ENCODE measurements around the gene FBLN1.
"Not testable (repeated sequence)": the region's sequence is repeated elsewhere in the genome, so short reads cannot be mapped to it uniquely, and the experiment has no call there.

FBLN1 gene

GRCh38 chr22:45586651-45587405 is 84.1 kb downstream of the FBLN1 start:
- DNase-seq = no peak

GRCh38 chr22:45587638-45588505 is 85.2 kb downstream of the FBLN1 start:
- no peak for DNase-seq

GRCh38 chr22:45589556-45589955 is 86.9 kb downstream of the FBLN1 start:
- DNase-seq = no peak

- DNase-seq = no peak
Observed at GRCh38 chr22:45590262-45590661, 87.6 kb downstream of the FBLN1 start.

GRCh38 chr22:45591633-45592213 is 89.0 kb downstream of the FBLN1 start:
- not testable (repeated sequence) for DNase-seq

GRCh38 chr22:45594123-45594941 is 91.6 kb downstream of the FBLN1 start:
- DNase-seq = no peak

GRCh38 chr22:45597460-45598192 is 94.9 kb downstream of the FBLN1 start:
- no peak for DNase-seq

- DNase-seq = no peak
Observed at GRCh38 chr22:45598596-45599217, 96.0 kb downstream of the FBLN1 start.

- no peak for DNase-seq
Observed at GRCh38 chr22:45599836-45600577, 97.3 kb downstream of the FBLN1 start.

GRCh38 chr22:45600790-45601730 is 98.4 kb downstream of the FBLN1 start:
- no peak for DNase-seq

GRCh38 chr22:45602004-45602733 is 99.5 kb downstream of the FBLN1 start:
- no peak for DNase-seq

- DNase-seq = no peak
Observed at GRCh38 chr22:45602824-45603595, 100.3 kb downstream of the FBLN1 start.

- no peak for DNase-seq
Observed at GRCh38 chr22:45603619-45604018, 100.9 kb downstream of the FBLN1 start.

GRCh38 chr22:45608045-45608444 is 105.4 kb downstream of the FBLN1 start:
- DNase-seq = not testable (repeated sequence)

GRCh38 chr22:45608763-45609180 is 106.1 kb downstream of the FBLN1 start:
- peak in 1 of 2 experiments; percentile 21 for DNase-seq

- DNase-seq = peak; percentile 5 to 25
Observed at GRCh38 chr22:45612451-45612901, 109.8 kb downstream of the FBLN1 start.

GRCh38 chr22:45612940-45613339 is 110.3 kb downstream of the FBLN1 start:
- DNase-seq = peak in 1 of 2 experiments; percentile 5

- DNase-seq = no peak
Observed at GRCh38 chr22:45615364-45615763, 112.7 kb downstream of the FBLN1 start.

All from activated CD4-positive, alpha-beta T cell treated with anti-CD3 and anti-CD28 coated beads, Interleukin-2, amount 50 U/mL, for 48 hours (primary cell).